Mesendoderm (in vitro differentiated cells): ENCODE results near the gene STUM.
"Not testable (repeated sequence)": the region's sequence is repeated elsewhere in the genome, so short reads cannot be mapped to it uniquely, and the experiment has no call there.

Experiments
- DNase-seq: peaks from one replicate; pipeline ENCODE4 v3.0.0; 2013
- H2AK5ac ChIP-seq: 2 replicates; pipeline ENCODE4 v1.6.1; 2013; ENCODE audit warnings: low read length, inconsistent platforms
- H2BK120ac ChIP-seq: 2 replicates; pipeline ENCODE4 v1.6.1; 2013; ENCODE audit warnings: low read depth, mild to moderate bottlenecking, low read length, moderate library complexity, mixed read lengths
- H2BK15ac ChIP-seq: replicated peaks from 2 replicates; pipeline ENCODE4 v1.6.1; 2013; ENCODE audit warnings: low read depth, mild to moderate bottlenecking, moderate library complexity
- H2BK5ac ChIP-seq: 2 replicates; pipeline ENCODE4 v1.6.1; 2013; ENCODE audit warnings: low read length, inconsistent platforms
- H3K18ac ChIP-seq: 2 replicates; pipeline ENCODE4 v1.6.1; 2013; ENCODE audit warnings: mild to moderate bottlenecking, low read length, mixed read lengths
- H3K23ac ChIP-seq: one replicate; pipeline ENCODE4 v1.6.1; 2013; ENCODE audit warnings: low read length
- H3K27ac ChIP-seq: 2 replicates; pipeline ENCODE4 v1.5.1; 2013; ENCODE audit warnings: low read depth, mild to moderate bottlenecking, inconsistent platforms, low read length, moderate library complexity
- H3K27me3 ChIP-seq: 2 replicates; pipeline ENCODE4 v1.6.1; 2013; ENCODE audit warnings: low read length, control low read depth, mild to moderate bottlenecking, inconsistent platforms; ENCODE audit not compliant: insufficient read depth, poor library complexity
- H3K36me3 ChIP-seq: 2 replicates; pipeline ENCODE4 v1.6.1; 2013; ENCODE audit warnings: low read length, inconsistent platforms; ENCODE audit not compliant: control insufficient read depth, insufficient read depth
- H3K4ac ChIP-seq: one replicate; pipeline ENCODE4 v1.6.1; 2013; ENCODE audit warnings: low read depth, mild to moderate bottlenecking, low read length, moderate library complexity
- H3K4me1 ChIP-seq: 2 replicates; pipeline ENCODE4 v1.6.1; 2013; ENCODE audit warnings: low read depth, low read length, inconsistent platforms; ENCODE audit not compliant: control insufficient read depth
- H3K4me2 ChIP-seq: 2 replicates; pipeline ENCODE4 v1.6.1; 2013; ENCODE audit warnings: low read length
- H3K4me3 ChIP-seq: 2 replicates; pipeline ENCODE4 v1.5.1; 2013; ENCODE audit warnings: mild to moderate bottlenecking, low read length
- H3K56ac ChIP-seq: one replicate; pipeline ENCODE4 v1.6.1; 2013; ENCODE audit warnings: low read length
- H3K79me1 ChIP-seq: 2 replicates; pipeline ENCODE4 v1.6.1; 2013; ENCODE audit warnings: low read length, inconsistent platforms
- H3K79me2 ChIP-seq: 2 replicates; pipeline ENCODE4 v1.6.1; 2013; ENCODE audit warnings: mild to moderate bottlenecking, low read length; ENCODE audit not compliant: control insufficient read depth, insufficient read depth
- H3K9ac ChIP-seq: 2 replicates; pipeline ENCODE4 v1.6.1; 2013; ENCODE audit warnings: low read length, inconsistent platforms
- H4K5ac ChIP-seq: one replicate; pipeline ENCODE4 v1.6.1; 2013; ENCODE audit warnings: low read length
- H4K8ac ChIP-seq: one replicate; pipeline ENCODE4 v1.6.1; 2013; ENCODE audit warnings: low read depth, mild to moderate bottlenecking, control low read depth, low read length, moderate library complexity
- WGBS: extraction: QIAGEN DNeasy Blood & Tissue Kit; methylation state at CpG from one replicate; pipeline ENCODE4 v1.1.7; 2013; ENCODE audit warnings: low lambda C conversion rate, missing lambda C conversion rate; ENCODE audit not compliant: insufficient coverage; ENCODE audit errors: extremely low coverage; 5-methylcytosine and 5-hydroxymethylcytosine counted together

STUM gene

GRCh38 chr1:226596531-226597165 lies 48.1 kb downstream of the STUM start:
- Histone ChIP-seq H3K36me3 (no peaks in the 10 kb centered on the region), H2BK120ac (no peak overlapping the region), H3K23ac (no peak overlapping the region), H4K5ac (no peak overlapping the region), H2BK15ac (no peak overlapping the region), H3K79me1 (no peaks in the 10 kb centered on the region), H3K9ac (no peak overlapping the region), H2BK5ac (no peak overlapping the region), H3K4me2 (no peak overlapping the region), H3K4me1 (peaks cover 8% of the 10 kb centered on the region), H2AK5ac (no peak overlapping the region), H3K56ac (no peak overlapping the region), H3K4me3 (no peak overlapping the region), H4K8ac (no peak overlapping the region), H3K18ac (no peak overlapping the region), H3K27me3 (no peaks in the 10 kb centered on the region), H3K27ac (no peak overlapping the region), H3K79me2 (no peaks in the 10 kb centered on the region), H3K4ac (no peak overlapping the region)
- no peak for DNase-seq
- no CpG with 5 or more reads among the region's 16 CpGs for WGBS

GRCh38 chr1:226597616-226598454 lies 49.3 kb downstream of the STUM start:
- Histone ChIP-seq H3K4me3 (no peak overlapping the region), H4K8ac (no peak overlapping the region), H3K27ac (no peak overlapping the region), H3K27me3 (no peaks in the 10 kb centered on the region), H2BK15ac (no peak overlapping the region), H3K36me3 (no peaks in the 10 kb centered on the region), H3K79me2 (no peaks in the 10 kb centered on the region), H3K4ac (no peak overlapping the region), H4K5ac (no peak overlapping the region), H3K4me1 (peaks cover 8% of the 10 kb centered on the region), H2BK5ac (no peak overlapping the region), H3K4me2 (no peak overlapping the region), H3K18ac (no peak overlapping the region), H3K9ac (no peak overlapping the region), H3K23ac (no peak overlapping the region), H3K79me1 (no peaks in the 10 kb centered on the region), H2BK120ac (no peak overlapping the region), H3K56ac (no peak overlapping the region), H2AK5ac (no peak overlapping the region)
- no peak for DNase-seq
- no CpG with 5 or more reads among the region's 5 CpGs for WGBS

DNA sequence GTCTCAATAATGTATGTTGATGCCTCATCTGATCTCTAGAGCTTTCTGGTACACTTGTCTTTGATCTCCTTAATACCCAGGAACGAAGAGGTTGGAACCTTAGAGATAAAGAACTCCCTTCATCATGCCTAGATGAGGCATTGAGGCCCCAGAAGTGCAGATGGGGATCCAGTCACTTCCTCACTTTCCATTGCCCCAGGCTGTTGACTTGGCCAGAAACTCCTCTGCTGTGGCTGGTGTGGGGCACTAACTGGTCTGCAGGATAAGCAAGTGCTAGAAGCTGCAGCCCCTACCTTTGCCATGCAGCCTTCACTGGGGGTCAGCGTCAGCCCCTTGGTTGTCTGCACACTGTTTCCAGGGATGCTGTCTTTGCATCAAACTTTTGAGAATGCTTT lies 49.9 kb downstream of the STUM start:
- Histone ChIP-seq H2BK5ac (no peak overlapping the region), H3K36me3 (no peaks in the 10 kb centered on the region), H3K79me2 (no peaks in the 10 kb centered on the region), H2BK120ac (no peak overlapping the region), H3K56ac (no peak overlapping the region), H3K27ac (no peak overlapping the region), H3K23ac (no peak overlapping the region), H3K9ac (no peak overlapping the region), H4K8ac (no peak overlapping the region), H3K18ac (no peak overlapping the region), H3K79me1 (no peaks in the 10 kb centered on the region), H4K5ac (no peak overlapping the region), H3K4me2 (no peak overlapping the region), H3K4me3 (no peak overlapping the region), H3K4me1 (peaks cover 4% of the 10 kb centered on the region), H2BK15ac (no peak overlapping the region), H3K4ac (no peak overlapping the region), H2AK5ac (no peak overlapping the region), H3K27me3 (no peaks in the 10 kb centered on the region)
- WGBS = no CpG with 5 or more reads among the region's 2 CpGs
- no peak for DNase-seq

DNA sequence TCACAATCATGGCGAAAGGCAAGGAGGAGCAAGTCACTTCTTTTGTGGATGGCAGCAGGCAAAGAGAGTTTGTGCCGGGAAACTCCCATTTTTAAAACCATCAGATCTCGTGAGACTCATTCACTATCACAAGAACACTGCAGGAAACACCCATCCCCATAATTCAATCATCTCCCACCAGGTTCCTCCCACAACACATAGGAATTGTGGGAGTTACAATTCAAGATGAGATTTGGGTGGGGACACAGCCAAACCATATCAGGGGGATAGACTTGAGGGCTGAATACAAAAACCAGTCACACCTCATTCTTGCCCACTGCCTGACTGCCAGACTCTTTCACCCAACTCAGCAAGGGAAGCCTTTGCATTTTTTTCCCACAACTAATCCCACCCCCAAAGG lies 50.4 kb downstream of the STUM start:
- not testable (repeated sequence) for H3K27ac ChIP-seq, H4K8ac ChIP-seq, H4K5ac ChIP-seq, H3K4ac ChIP-seq, H2BK15ac ChIP-seq, H3K4me1 ChIP-seq, H3K27me3 ChIP-seq, H3K79me1 ChIP-seq, H2AK5ac ChIP-seq, H3K36me3 ChIP-seq, H2BK120ac ChIP-seq, H3K18ac ChIP-seq, H3K9ac ChIP-seq, H3K23ac ChIP-seq, H3K79me2 ChIP-seq, H3K4me3 ChIP-seq, H2BK5ac ChIP-seq, H3K56ac ChIP-seq, H3K4me2 ChIP-seq, DNase-seq
- no CpG with 5 or more reads among the region's 3 CpGs for WGBS

GRCh38 chr1:226599636-226600238 lies 51.2 kb downstream of the STUM start:
- H2AK5ac ChIP-seq = no peak overlapping the region
- no peak overlapping the region for H3K4ac ChIP-seq
- H4K5ac ChIP-seq = no peak overlapping the region
- H3K4me2 ChIP-seq = no peak overlapping the region
- H2BK15ac ChIP-seq = no peak overlapping the region
- H2BK5ac ChIP-seq = no peak overlapping the region
- no peak overlapping the region for H3K4me3 ChIP-seq
- no peak overlapping the region for H3K18ac ChIP-seq
- no peaks in the 10 kb centered on the region for H3K36me3 ChIP-seq
- H3K79me1 ChIP-seq = no peaks in the 10 kb centered on the region
- no peak overlapping the region for H4K8ac ChIP-seq
- H3K4me1 ChIP-seq = peaks cover 4% of the 10 kb centered on the region
- no peaks in the 10 kb centered on the region for H3K79me2 ChIP-seq
- H3K9ac ChIP-seq = no peak overlapping the region
- H3K56ac ChIP-seq = no peak overlapping the region
- DNase-seq = peak; percentile 37
- H3K27ac ChIP-seq = no peak overlapping the region
- H2BK120ac ChIP-seq = no peak overlapping the region
- H3K27me3 ChIP-seq = no peaks in the 10 kb centered on the region
- H3K23ac ChIP-seq = no peak overlapping the region
